ENCODE data around the gene EIF4E.
"Not testable (repeated sequence)": the region's sequence is repeated elsewhere in the genome, so short reads cannot be mapped to it uniquely, and the experiment has no call there.

The EIF4E gene, protein sequence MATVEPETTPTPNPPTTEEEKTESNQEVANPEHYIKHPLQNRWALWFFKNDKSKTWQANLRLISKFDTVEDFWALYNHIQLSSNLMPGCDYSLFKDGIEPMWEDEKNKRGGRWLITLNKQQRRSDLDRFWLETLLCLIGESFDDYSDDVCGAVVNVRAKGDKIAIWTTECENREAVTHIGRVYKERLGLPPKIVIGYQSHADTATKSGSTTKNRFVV

DNA sequence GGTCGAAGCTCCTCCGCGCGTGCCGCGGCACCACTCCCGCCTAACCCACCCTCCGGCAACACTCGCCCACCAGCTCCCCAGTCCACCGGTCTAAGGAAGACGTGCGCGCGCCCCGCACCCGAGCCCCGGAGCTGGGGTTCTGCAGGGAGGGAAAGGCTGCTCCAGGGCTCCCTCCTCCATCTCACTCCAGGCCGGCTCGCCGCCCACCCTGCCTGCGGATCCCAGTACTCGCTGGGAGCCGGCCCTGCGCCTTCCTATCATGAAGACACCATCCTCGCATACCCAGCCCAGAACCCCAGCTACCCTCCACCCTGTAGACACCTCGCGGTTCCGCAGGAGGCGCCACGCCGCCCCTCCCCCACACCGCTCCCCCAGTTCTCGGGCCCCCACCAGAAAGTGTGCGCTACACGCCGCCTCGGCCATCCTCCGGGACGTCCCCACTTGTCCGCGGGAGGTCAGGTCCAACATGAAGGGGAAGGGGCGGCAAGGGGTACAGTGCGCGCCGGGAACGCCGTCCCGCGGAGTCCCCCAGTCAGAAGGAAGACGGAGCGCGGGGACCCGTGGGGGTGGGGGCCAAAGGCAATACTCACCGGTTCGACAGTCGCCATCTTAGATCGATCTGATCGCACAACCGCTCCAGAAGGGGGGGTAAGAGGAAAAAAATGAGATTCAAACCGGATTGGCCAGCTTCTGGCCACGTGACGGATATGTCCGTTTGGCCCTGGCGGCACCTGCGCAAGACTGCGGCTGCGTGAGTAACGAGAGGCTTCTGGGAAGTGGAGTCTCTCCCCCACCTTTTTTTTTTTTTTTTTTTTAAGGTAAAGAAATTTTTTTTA, at the start of gene EIF4E:
Gene EIF4E (minus strand): TSS at position 629 of the 836 bp plus-strand sequence. CDS start 21 bp downstream, at position 608.
- DNase-seq = peak; percentile 95 to 97

GRCh38 chr4:98977557-98977956, 48.6 kb upstream of the EIF4E start:
- no peak for DNase-seq

GRCh38 chr4:98976716-98977115, 47.8 kb upstream of the EIF4E start:
- no peak for DNase-seq

DNA sequence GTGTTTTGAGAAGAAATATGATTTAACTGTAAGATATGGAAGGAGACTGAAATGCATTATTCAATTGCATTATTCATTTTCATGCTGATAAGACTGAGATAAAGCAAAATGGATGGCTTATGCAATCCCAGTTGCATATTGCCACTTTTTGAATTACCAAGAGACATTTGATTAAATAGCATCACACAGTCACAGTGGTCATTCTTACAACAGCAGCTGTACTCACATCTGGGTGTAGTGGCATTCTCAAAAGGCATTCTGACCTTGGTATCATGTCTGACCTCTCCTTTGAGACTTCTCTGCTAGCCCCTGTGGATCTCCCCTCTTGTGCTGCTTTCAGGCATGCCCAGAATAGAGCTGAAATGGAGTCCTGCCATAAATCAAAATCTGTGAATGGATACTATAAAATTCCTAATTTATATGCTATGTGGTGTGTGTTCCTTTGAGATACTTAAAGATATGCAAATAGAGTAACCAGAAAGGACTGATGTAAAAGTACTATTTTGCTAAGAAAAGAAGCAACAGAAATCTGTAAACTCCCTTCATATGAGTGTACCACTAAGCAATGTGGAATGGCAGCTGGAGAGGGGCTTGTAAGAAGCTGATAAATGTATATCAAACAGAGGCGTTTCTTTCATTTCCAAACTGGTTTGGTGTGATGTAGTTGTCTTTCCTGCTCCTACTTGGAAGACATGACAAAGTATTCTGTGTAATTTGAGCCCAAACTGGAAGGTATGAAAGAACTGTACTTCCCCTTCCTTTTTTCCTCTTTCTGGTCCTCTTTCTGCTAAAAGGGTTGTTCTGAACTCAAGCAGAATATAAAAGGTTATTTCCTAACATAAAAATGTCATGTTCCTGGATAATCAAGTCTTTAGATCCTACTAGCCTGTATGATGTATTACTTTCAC, 41.2 kb upstream of the EIF4E start:
- DNase-seq = no peak

- no peak for DNase-seq
Observed at GRCh38 chr4:98967786-98968329, 38.9 kb upstream of the EIF4E start.

DNA sequence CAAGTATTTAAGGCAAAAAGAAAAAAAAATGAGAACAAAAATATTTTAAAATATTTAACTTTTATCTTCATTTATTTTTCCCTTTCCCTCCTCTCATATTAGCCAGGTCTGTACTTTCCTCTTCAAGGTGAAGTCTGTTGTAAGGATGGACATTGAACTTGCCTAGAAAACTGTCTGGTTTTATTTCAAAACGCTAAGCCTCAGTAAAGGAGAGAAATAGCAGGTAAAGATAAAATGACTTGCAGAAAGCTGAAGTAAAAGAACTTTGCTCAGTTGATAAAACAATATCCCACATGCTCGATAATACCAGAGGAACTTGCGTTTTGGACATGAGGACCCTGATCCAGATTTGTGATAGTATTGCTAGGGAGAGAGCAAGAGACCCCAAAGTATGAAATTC, 38.0 kb upstream of the EIF4E start:
- DNase-seq = no peak

DNA sequence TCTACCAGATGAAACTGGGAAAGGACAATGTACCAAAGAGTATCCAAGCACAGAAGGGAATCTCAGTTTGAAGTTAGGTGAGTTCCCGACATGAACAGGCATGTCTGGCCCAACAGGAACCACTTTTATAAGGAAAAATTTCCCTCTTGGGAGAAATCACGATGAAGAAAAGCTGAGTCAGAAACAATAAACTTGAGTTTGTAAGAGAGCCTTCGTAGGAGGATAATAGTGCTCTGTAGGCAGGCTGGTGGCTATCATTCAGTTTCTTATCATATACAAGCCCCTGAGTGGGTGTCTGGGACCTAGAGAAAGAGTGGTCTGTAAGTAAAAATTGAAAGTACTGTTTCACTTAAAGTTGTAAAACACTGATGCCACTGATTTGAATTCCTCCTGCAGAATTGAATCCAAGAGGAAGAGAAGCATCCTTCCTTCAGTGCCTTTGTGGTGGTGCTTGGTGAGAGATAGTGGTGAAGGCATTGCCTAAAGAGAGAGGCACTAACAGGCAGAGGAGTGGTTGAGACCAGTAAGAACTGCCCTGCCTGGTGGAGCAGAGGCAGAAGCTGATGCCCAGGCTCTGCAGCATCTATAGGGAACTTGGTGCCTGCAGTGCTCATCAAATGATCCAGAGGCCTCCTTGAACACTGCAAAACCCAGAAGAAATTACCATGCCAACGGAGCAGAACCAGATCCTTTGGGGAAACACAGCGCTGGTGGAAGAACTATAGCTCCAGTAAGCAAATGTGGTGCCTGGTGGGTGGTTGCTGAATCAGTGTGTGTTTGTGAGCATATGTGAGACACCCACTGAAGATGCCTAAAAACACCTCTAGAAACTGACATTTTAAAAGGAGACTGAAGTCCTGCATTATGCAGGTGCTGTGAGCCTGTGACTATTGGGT, 34.9 kb upstream of the EIF4E start:
- DNase-seq = no peak

DNA sequence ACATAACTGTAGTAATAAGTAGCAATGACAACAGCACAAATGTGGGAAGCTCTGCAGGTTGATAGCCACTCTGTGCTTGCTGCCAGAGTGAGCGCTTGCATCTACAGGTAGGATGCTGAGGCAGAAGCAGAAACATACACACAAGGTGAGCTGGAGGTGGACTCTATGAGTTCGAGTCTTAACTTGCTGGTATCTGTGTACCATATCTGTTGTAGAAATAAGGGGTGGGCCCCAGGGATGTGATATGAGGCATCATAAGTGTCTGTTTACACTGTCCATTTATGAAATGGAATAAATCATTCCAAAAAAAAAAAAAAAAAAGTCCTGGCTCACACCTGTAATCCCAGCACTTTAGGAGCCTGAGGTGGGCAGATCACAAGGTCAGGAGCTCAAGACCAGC, 32.8 kb upstream of the EIF4E start:
- no peak for DNase-seq

DNA sequence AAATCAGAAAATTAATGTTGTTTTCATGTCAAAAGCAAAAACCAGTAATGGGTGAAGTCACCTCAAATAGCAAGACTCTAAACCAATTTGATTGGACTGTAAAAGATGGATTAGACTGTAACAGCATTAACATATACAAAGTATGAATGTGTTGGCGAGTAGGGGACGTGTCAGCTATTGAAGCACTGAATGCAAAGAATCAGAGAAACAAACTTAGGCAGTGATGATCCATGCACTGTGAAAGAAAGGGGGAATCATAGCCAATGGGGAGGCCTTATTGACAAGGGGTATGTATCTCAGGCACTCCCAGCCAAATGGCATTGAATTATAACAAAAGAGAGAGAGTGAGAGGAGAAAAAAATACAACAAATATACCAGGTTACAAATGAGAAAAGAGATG, 30.5 kb upstream of the EIF4E start:
- DNase-seq = no peak

GRCh38 chr4:98958065-98958464, 29.1 kb upstream of the EIF4E start:
- no peak for DNase-seq

DNA sequence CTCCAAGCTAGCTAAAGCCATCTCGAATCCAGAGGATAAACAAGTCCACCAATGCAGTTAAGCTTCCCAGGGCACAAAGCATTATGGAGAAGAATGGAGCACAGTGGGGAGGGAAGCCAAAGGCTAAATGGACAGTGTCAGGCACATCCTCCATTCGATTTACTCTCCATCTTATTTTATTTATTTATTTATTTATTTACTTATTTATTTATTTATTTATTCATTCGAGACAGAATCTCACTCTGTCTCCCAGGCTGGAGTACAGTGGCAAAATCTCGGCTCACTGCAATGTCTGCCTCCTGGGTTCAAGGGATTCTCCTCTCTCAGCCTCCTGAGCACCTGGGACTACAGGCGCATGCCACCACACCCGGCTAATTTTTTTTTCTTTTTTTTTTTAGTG, 26.3 kb upstream of the EIF4E start:
- no peak for DNase-seq

DNA sequence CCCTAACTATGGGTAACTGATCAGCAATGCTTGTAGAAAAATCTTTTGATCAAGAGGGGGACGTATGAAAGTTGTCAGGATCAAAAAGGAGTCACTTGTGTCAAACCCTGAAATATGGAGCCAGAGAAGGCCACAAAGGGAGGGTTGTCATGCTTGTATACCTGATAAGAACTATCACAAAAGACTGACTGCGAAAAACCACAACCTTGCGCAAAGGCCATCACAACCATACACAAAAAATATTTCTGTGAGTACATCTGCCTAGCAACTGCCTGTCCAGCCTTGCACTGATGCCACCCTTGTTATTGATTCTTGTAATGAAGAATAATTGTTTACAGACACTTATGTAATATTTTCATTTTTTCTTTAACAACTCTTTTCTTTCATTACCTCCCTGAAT, 22.8 kb upstream of the EIF4E start:
- no peak for DNase-seq

DNA sequence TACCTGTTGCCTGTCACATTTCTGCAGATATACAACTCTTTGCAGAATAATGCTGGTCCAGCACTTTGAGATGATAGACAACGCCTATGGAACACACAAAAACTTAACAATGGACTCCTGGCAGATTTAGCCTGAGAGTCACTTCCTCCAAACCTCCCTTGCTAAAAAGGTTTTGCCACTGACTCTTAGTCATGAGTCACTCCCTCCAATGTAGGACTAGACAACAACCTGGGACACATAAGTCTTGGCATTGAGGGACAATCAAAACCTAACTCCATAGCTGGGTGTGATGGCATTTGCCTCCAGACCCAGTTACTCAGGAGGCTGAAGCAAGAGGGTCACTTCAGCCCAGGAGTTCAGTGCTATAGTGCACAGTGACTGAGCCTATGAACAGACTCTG, 22.0 kb upstream of the EIF4E start:
- DNase-seq = no peak

DNA sequence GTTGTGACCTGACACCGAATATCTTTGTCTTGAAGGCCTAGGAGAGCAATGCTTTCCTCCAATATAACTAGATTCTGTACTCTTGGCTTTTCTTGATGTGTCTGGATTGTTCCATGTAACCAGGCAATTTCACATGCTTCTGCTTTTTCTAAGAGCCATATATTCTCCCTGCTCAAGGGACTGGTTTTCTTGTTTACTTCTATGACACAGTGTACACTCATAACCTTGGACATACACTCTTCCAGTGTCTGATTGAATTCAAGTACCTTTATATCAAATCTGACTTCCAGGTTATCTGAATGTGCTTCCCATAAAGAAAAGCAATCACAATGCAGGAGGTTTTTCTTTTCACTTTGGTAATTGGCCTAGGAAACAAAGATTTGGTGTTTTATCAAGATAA, 17.4 kb upstream of the EIF4E start:
- no peak for DNase-seq

GRCh38 chr4:98945297-98945850, 16.4 kb upstream of the EIF4E start:
- no peak for DNase-seq

DNA sequence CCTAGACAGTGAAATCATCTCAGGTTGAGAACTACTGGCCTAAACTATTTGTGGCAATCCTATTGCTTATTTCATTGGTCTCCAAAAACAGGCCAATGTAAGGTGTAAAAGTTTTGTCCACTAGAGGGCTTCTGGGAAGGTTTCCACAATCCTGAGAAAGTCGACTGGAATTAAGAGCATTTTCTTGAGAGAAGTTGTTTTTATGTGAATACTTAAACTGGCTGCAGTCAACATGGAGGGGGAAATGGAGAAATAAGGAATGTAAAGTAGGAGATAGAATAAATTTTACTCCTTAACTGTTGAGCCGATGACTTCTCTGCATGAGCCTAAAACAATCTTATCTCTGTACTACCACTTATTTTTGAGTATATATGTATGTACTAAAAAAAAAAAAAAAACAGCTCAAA, 11.0 kb upstream of the EIF4E start:
- DNase-seq = peak; percentile 2 to 33

DNA sequence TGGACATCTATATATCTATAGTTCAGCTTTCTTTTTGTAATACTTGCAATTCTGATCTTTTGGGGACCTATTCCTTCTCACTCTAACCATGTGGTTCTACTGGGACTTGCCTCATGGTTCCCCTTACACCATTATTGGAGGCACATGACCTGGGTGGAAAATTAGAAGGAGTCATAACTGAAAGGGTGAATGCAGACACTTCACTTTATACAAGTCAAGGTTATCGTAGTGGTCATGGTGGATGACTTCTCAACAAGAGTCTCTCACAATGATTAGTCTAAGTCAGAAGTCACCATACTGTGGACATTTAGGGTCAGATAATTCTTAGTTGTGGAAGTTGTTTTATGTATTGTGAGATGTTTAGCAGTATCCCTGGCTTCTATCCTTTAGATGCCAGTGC, 10.5 kb upstream of the EIF4E start:
- no peak for DNase-seq

DNA sequence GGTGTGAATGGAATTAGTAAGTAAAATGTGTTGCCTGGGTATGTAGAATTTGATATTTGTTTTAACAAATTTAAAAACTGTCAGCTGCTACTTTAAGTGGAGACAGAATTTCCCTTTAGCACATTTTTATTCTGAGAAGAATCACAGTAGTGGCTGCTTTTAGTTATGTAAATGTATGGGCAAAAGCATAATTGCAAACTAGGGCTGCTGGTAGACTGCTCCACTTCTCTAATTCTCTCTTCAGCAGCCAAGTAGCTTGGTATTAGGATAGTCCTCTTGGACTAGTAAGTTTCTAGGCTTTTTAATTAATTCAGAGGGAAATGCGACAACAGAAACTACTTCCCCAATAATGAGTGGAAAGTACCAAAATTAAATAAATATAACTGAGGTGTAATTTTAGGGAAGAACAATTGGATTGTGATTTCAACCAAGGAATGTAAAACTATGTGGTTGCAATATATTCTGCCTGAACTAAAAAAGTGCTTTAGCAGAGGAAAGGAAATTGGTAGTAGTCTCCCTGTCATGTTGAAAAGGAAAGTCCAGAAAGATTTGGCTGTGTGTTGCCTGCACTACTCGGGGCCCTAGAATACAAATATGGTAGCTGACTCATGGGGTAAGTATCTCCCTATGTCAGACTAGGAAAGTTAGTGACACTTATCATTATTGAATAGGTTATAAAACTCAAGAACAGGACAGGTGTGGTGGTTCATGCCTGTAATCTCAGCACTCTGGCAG, 9.2 kb upstream of the EIF4E start:
- DNase-seq = no peak

DNA sequence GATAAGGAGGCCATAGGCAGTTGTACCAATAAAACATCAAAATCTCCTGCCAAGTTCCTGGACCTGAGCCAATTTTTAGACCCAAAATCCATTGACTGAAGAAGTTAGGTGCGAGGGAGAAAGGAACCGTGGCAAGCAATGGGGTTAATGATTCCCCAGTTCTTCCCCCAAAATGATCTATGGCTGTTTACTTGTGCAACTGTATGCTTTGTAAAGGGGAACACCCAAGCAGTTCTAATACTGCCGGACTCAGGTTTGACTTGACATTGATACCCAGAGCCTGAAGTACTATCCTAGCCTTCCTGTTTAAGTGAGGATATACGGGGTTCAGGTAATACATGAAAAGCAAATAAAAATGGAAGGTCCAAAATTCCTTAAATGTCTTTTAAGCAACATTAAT, 6.7 kb upstream of the EIF4E start:
- no peak for DNase-seq

- DNase-seq = not testable (repeated sequence)
Observed at GRCh38 chr4:98934851-98935250, 5.9 kb upstream of the EIF4E start.

DNA sequence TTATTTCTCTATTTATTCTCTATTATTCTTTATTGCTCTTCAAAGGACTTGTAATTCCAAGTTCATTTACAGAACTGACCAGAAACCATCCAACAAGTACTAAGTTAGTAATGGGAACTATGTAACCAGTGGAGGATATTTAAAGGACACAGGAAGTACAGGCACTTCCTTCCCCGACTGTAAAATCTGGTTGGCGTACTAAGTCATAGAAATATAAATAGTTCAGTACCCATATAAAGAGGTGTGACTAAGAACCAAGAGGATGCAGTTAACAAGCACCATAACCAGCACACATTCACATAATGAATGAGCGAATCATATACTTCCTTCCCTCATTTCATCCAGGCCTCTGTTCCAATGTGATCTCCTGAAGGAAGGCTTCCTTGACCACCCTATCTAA, 3.6 kb upstream of the EIF4E start:
- DNase-seq = no peak
